Esophagus muscularis mucosa (tissue), 3 donors: ENCODE measurements around the gene TMED5.
"Not testable (repeated sequence)": the region's sequence is repeated elsewhere in the genome, so short reads cannot be mapped to it uniquely, and the experiment has no call there.

ENCODE experiments used
- CTCF ChIP-seq, 3 experiments: fragments of 200-600 bp in 2 of 3; fragments of 450-650 bp in 1 of 3; sonication (generic) in 2 of 3; IDR thresholded peaks; one replicate each; pipeline ENCODE4 v1.5.1; 2017 to 2019; ENCODE audit warnings: antibody characterized with exemption in 3 of 3, mild to moderate bottlenecking in 2 of 3, moderate library complexity in 1 of 3
- POLR2A ChIP-seq: fragments of 450-650 bp; IDR thresholded peaks from one replicate; pipeline ENCODE4 v1.6.1; 2017; ENCODE audit warnings: antibody characterized with exemption, moderate library complexity, mild to moderate bottlenecking, low read depth

GRCh38 chr1:93170141-93170678 is 10.0 kb downstream of the TMED5 start:
- TF ChIP-seq CTCF (IDR thresholded peaks at IDR 0.05); POLR2A: not testable (repeated sequence)
